Measurements from ENCODE around the gene HOXA13.

The HOXA13 gene

GRCh38 chr7:27199849-27200760 lies at the start of gene HOXA13:
Gene HOXA13 (minus strand): TSS chr7:27200091. CDS start chr7:27200077, 14 bp downstream.
- DNase-seq (ENCODE audit: low read depth in 2 of 2), result no peak

- DNase-seq (ENCODE audit: low read depth in 2 of 2), result no peak
Measured at GRCh38 chr7:27248911-27249723, 49.2 kb upstream of the HOXA13 start.

- DNase-seq (ENCODE audit: low read depth in 2 of 2), result no peak
Measured at GRCh38 chr7:27248427-27248806, 48.5 kb upstream of the HOXA13 start.

- DNase-seq (ENCODE audit: low read depth in 2 of 2), result no peak
Measured at GRCh38 chr7:27247452-27248426, 47.8 kb upstream of the HOXA13 start.

- no peak for DNase-seq (ENCODE audit: low read depth in 2 of 2)
Measured at GRCh38 chr7:27247000-27247399, 47.1 kb upstream of the HOXA13 start.

- DNase-seq (ENCODE audit: low read depth in 2 of 2), result no peak
Measured at GRCh38 chr7:27245798-27246691, 46.2 kb upstream of the HOXA13 start.

- no peak for DNase-seq (ENCODE audit: low read depth in 2 of 2)
Measured at GRCh38 chr7:27245124-27245797, 45.4 kb upstream of the HOXA13 start.

- DNase-seq (ENCODE audit: low read depth in 2 of 2), result no peak
Measured at GRCh38 chr7:27244488-27245123, 44.7 kb upstream of the HOXA13 start.

- DNase-seq (ENCODE audit: low read depth in 2 of 2), result no peak
Measured at GRCh38 chr7:27243340-27244163, 43.7 kb upstream of the HOXA13 start.

GRCh38 chr7:27242555-27243339 lies 42.9 kb upstream of the HOXA13 start, which contains the start of gene EVX1:
Gene EVX1 (plus strand): TSS chr7:27242802. CDS start chr7:27243031, 229 bp downstream.
- DNase-seq (ENCODE audit: low read depth in 2 of 2), result no peak

GRCh38 chr7:27242154-27242553 lies 42.3 kb upstream of the HOXA13 start:
- no peak for DNase-seq (ENCODE audit: low read depth in 2 of 2)

GRCh38 chr7:27241189-27242056 lies 41.5 kb upstream of the HOXA13 start:
- DNase-seq (ENCODE audit: low read depth in 2 of 2), result no peak

GRCh38 chr7:27240015-27240731 lies 40.3 kb upstream of the HOXA13 start:
- no peak for DNase-seq (ENCODE audit: low read depth in 2 of 2)

- DNase-seq (ENCODE audit: low read depth in 2 of 2), result no peak
Measured at GRCh38 chr7:27239387-27240014, 39.6 kb upstream of the HOXA13 start.

- DNase-seq (ENCODE audit: low read depth in 2 of 2), result no peak
Measured at GRCh38 chr7:27238979-27239386, 39.1 kb upstream of the HOXA13 start.

Data from activated CD4-positive, alpha-beta T cell treated with anti-CD3 and anti-CD28 coated beads for 24 hours (primary cell).